ENCODE data around the gene FGD6.
"Not testable (repeated sequence)": the region's sequence is repeated elsewhere in the genome, so short reads cannot be mapped to it uniquely, and the experiment has no call there.

FGD6 gene

DNA sequence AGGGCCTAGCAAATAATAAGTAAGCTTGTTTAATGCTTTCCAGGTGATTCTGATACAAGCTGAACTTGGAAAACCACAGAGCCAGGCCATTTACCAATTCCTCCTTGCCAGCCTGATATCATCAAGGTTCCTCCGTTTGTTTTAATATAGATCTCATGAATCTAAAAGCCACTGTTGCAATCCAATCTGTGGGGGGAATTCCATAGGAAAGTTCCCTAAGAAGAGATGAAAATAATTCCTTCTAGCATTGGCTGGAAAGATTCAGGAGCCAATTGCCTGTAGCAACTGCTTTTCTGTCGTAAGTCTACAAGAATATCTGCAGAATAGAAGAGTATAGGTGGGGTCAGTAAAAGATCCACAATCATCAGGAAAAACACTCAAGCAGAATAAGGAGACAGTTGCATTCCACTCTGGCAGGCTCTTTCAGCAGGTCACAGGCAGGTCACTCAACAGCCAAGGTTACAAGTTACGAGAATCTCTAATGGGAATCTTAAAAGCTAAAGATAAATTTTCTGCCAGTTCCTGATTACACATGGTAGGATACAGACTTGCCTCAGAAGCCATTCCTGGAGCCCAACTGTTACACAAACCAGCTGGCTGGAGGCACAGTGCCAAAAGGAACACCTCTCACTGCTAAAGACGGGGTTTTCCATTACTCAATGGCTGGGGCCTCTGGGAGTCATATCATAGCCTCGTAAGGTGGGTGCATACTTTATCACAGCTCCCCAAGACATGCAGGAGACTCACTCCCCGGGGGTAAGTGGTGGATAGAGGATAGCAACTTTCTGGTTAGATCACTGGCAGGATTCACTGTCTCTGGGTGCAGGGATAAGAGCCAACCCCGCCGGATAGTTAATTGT, 43.6 kb downstream of the FGD6 start:
- DNase-seq, result no peak

DNA sequence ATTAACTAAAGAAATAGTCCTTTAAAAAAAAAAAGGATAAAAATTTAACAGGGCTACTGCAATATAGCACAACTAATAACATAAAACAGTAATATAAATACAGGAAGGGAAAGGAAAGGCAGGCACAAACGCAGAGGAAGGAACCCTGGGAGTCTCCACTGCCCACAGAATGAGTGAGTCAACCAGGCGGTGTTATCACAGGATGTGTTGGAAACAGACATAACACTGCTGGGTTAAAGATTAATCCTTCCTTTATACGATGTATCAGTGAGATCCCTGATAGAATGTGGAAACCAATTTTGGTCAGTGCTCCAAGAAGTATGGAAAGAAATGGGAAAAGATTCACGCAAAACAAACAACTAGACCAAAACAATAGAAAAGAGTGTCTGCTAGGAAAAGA, 47.9 kb downstream of the FGD6 start:
- DNase-seq, result no peak

- no peak for DNase-seq
These were observed 48.5 kb downstream of the FGD6 start for GRCh38 chr12:95168746-95169145.

DNA sequence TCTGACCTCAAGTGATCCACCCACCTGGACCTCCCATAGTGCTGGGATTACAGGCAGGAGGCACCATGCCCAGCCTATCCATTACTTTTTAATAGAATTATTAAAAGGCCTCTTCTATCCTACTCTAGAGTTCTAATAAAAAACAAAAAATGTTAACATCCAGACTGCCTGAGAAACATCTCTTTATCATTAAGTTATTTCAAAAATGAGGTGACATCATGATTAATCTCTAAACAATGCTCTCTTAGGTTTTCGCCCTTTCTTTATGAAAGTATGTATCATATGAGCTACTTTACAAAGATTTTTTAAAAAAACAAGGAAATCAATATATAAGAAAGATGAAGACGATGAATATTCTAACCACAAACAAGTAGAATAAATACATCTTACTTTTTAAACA, 52.6 kb downstream of the FGD6 start:
- DNase-seq, result no peak

DNA sequence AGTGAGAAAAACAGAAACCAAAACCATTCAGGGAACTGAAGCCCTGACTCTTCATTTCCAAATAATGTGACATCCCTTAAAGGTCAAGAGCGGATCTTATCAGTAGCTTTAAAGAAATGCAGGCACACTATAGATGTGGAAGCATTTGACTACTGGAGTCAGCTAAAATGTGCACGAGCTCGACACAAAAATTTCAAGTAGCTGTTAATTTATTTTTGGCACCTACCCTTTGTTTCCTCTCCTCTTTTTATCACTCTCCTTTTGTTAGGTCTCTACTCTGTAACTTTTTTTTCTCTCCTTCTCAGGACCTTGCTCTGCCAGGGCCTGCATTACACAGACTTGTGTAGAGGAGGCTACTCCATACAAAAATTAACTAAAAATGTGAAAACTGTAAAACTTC, 58.3 kb downstream of the FGD6 start:
- DNase-seq, result no peak

GRCh38 chr12:95151821-95152220, 65.4 kb downstream of the FGD6 start:
- no peak for DNase-seq

DNA sequence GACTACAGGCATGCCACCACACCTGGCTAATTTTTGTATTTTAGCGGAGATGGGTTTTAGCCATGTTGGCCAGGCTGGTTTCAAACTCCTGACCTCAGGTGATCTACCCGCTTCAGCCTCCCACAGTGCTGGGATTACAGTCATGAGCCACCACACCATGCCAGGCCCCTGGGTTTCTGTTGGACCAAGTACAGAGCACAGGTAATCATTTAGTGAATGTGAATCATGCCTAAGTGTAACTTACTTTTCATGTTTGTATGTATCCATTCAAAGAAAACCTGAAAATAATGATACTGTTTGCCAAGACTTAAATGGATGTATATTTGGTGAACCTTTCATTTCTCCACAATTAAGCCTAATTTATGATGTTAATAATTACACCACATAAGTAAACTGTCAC, 65.9 kb downstream of the FGD6 start:
- DNase-seq, result no peak

GRCh38 chr12:95150501-95150900, 66.8 kb downstream of the FGD6 start:
- DNase-seq, result no peak

DNA sequence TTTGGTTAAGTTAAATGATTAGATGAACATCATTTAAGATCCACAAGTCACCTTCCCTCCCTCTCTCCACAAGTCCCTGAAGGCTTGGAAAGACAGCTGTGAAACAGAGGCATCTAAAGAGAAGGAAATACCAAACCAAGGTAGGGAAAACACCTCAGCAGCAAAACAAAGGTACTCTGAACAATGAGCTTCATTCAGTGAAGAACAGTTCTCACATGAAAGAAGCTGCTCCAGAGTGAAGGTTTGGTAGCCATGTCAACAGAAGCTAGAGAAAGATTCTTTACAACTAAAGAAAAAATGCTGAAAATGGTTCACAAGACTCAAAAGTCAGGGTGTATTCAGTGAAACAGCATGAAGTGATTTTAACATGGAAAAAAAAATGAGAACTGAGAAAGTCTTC, 69.4 kb downstream of the FGD6 start:
- DNase-seq, result no peak

DNA sequence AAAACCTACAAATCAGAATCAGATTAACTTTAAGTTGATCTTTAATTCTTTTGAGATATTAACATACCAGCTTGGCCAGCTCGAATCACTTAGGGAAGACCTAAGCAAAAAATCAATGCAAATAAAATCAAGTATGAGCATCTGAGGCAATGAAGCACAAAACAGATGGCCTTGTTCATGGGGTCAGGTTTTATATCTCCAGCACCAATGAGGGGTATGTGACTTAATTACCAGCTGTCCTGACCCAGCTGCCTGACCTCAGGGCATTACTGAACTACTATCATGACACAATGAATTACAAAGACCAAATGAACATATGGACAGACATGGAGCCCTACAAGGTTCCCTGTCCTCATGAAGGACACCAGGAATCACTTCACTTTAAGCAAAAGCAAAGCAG, 70.5 kb downstream of the FGD6 start:
- DNase-seq, result no peak

DNA sequence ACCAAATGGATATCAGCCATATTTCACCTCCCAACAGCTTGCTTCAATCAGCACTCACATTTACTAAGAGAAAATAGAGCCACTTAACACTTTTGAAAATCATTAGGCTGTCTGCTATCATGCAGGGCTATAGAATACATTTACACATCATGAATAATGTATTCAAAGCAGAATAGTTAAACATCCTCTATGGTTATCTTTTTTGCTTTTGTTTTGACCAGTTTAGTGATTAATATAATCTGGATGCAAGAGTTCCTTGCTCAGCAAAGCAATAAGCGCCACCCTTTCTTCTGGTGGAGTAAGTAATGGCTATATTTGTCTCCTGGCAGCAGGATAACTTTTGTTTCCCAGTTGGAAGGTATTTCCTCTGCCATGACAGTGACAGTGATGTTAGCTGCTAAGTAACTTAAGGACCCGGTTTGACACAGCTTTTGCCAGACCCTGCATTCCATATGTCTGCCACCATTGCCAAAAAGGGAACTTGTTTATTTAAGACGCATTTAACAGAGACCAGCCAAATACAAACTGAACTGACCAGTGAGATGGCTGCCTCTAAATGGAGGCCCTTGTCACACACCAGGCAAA, 73.6 kb downstream of the FGD6 start:
- no peak for DNase-seq

GRCh38 chr12:95142431-95143151, 74.7 kb downstream of the FGD6 start:
- no peak for DNase-seq

- no peak for DNase-seq
These were observed 76.0 kb downstream of the FGD6 start for GRCh38 chr12:95141310-95141709.

- not testable (repeated sequence) for DNase-seq
These were observed 79.2 kb downstream of the FGD6 start for GRCh38 chr12:95138031-95138430.

DNA sequence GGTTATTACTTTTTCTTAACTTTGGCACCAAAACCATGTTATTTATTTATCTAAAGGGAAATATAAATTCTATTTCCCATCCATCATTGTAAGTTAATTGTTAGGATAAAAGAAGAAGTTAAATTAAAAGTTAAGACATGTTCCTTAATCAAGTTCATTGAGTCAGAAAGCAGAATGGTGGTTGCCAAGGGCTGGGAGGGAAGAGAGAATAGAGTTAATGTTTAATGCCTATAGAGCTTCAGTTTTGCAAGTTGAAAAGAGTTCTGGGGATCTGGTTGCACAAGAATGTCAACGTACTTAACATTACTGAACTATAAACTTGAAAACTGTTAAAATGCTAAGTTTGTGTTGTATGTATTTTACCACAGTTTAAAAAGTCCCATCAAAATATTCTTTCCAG, 80.7 kb downstream of the FGD6 start:
- DNase-seq, result no peak

GRCh38 chr12:95134085-95134484, 83.2 kb downstream of the FGD6 start:
- no peak for DNase-seq

GRCh38 chr12:95131589-95132340, 85.5 kb downstream of the FGD6 start:
- no peak for DNase-seq

GRCh38 chr12:95130096-95130495, 87.2 kb downstream of the FGD6 start:
- no peak for DNase-seq

DNA sequence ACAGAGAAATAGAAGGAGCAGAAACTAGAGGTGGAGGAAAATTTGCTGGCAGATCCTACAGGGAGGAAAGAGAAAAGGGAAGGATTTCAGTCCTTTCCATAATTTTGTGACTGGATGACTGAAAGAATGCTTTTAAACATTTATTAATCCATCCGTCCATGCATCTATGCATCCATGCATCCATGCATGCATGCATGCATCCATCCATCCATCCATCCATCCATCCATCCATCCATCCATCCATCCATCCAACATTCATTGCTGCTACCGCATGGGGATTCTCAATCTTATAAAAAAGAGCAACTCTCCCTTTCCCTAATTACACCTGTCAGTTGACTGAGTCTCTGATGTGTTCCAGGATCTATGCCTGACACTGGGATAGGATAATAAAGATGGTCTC, 88.2 kb downstream of the FGD6 start:
- DNase-seq, result no peak

GRCh38 chr12:95126736-95127135, 90.5 kb downstream of the FGD6 start:
- DNase-seq, result no peak

- DNase-seq, result no peak
These were observed 91.2 kb downstream of the FGD6 start for GRCh38 chr12:95126076-95126475.

GRCh38 chr12:95124106-95124505, 93.2 kb downstream of the FGD6 start:
- no peak for DNase-seq

DNA sequence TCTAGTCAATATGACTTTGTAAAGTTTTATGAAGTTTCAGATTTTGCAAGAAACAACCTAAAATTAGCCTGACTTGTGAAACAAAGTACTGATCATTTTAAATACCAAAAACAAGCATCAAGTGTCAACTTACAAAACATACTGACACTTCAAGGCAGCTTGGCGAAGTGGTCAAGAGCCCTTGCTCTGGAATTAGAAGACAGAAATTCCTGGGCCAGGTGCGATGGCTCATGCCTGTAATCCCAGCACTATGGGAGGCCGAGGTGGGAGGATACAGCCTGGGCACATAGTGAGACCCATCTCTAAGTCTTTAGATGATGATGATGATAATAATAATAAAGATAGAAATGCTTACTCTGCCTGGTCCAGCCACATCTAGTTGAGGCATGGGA, 98.5 kb downstream of the FGD6 start:
- no peak for DNase-seq
